Activated T-cell treated with anti-CD3 and anti-CD28 coated beads, Interleukin-2, amount 50 U/mL, for 72 hours (primary cell): ENCODE data around the gene ELF1. TPM values are rescaled to one million over a fixed set of nuclear protein-coding genes. Genes with fewer than 3 reads are reported as not detected.

ENCODE experiments used
- ATAC-seq, 2 donors: fragments of 150-1000 bp; cut with Tn5 transposase; replicated peaks in 1 of 2; 2 replicates each; pipeline ENCODE4 v1.10.0; 2021; ENCODE audit warnings: moderate library complexity in 2 of 2, mild to moderate bottlenecking in 1 of 2
- DNase-seq, 2 donors: peaks; one replicate each; pipeline ENCODE4 v3.0.0; 2021 to 2022; ENCODE audit warnings: mixed read lengths in 1 of 2
- H3K27ac Mint-ChIP-seq: one replicate; pipeline ENCODE4 v1.8.0; 2022; ENCODE audit warnings: mild to moderate bottlenecking, moderate library complexity, mixed read lengths
- H3K27me3 Mint-ChIP-seq: one replicate; pipeline ENCODE4 v1.8.0; 2022; ENCODE audit warnings: low read depth, mixed read lengths
- H3K36me3 Mint-ChIP-seq, 2 donors: one replicate each; pipeline ENCODE4 v1.8.0; 2022; ENCODE audit warnings: mixed read lengths in 2 of 2, mild to moderate bottlenecking in 1 of 2; ENCODE audit not compliant: insufficient read depth in 2 of 2
- H3K4me1 Mint-ChIP-seq: one replicate; pipeline ENCODE4 v1.8.0; 2022; ENCODE audit warnings: low read depth, mixed read lengths
- H3K4me3 Mint-ChIP-seq, 2 donors: one replicate each; pipeline ENCODE4 v1.8.0; 2022; ENCODE audit warnings: mild to moderate bottlenecking in 2 of 2, mixed read lengths in 2 of 2, moderate library complexity in 2 of 2
- H3K9me3 Mint-ChIP-seq, 2 donors: one replicate each; pipeline ENCODE4 v1.8.0; 2022; ENCODE audit warnings: mixed read lengths in 2 of 2
- total RNA-seq, 2 donors: library from RNA; stranded (reverse); gene quantifications; one replicate each; pipeline ENCODE4 v1.2.3, GENCODE V29; 2022

The ELF1 gene
- total RNA-seq, 2 donors from 2014 or later = 106 to 117 TPM

DNA sequence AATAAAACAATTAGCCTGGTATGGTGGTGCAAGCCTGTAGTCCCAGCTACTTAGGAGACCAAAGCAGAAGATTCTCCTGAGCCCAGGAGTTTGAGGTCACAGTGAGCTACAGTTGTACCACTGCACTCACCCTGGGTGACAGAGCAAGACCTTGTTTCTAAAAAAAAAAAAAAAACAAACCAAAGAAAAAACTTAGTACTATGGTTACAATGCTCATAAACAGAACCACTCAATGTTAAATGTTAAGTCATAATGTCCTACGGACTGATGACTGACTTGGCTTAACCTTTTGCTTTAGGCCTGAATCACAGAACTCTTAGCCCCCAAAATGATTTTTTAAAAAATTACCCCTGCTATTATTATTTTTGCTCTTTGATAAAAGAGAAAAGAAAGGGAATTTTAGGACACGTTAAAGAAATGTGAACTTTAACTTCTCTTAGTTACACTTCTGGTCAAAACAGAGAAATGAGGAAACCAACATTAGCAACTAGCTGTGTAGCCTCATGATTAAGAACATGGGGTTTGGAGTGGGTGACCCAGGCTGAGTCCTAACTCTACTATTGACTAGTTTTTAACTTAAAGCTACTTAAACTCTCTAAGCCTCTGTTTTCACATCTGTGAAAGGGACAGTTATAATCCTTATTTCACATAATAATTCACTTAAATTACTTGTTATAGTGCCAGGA, 13.7 kb upstream of the ELF1 start:
- peak; percentile 73 to 87 for ATAC-seq
- H3K36me3 Mint-ChIP-seq = no peaks in the 10 kb centered on the region
- peak overlapping the region; percentile 46 for H3K27ac Mint-ChIP-seq
- H3K9me3 Mint-ChIP-seq = no peaks in the 10 kb centered on the region
- H3K4me1 Mint-ChIP-seq = peaks cover 39% of the 10 kb centered on the region
- no peak for DNase-seq
- no peak overlapping the region for H3K4me3 Mint-ChIP-seq
- H3K27me3 Mint-ChIP-seq = no peaks in the 10 kb centered on the region

DNA sequence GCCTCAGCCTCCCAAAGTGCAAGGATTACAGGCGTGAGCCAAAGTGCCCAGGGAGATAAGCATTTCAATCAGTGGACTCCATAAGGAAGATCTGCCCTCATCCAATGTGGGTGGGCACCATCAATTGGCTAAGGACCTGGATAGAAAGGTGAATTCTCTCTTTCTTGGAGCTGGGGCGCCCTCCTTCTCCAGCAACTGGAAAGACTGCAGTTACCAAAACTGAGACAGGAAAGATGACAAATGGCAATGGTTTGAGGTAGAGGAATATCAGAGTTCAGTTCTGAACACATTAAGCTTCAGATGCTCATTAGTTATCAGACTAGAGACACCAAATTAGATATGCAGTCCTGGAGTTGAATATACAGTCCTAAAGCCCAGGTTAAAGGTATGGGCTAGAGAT, 10.5 kb upstream of the ELF1 start:
- DNase-seq (no peak), ATAC-seq (peak; percentile 38 to 40)
- H3K27ac Mint-ChIP-seq = no peak overlapping the region
- H3K36me3 Mint-ChIP-seq = no peaks in the 10 kb centered on the region
- H3K4me3 Mint-ChIP-seq = no peak overlapping the region
- H3K4me1 Mint-ChIP-seq = peaks cover 40% of the 10 kb centered on the region
- no peaks in the 10 kb centered on the region for H3K27me3 Mint-ChIP-seq
- no peaks in the 10 kb centered on the region for H3K9me3 Mint-ChIP-seq

DNA sequence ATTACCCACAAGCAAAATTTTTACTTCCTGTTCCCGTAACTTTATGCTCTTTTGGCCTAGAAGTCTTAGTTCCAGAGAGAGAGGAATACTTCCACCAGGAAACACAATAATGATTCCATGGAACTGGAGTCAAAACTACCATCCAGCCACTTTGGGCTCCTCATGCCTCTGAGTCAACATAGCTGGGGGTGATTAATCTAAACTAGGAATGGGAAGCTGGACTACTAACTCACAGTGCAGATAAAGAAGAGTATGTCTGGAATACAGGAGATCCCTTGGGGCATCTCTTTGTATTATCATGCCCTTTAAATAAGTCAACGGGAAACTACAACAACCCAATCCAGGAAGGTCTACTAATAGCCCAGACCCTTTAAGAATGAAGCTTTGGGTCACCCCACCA, 8.9 kb upstream of the ELF1 start:
- Mint-ChIP-seq H3K4me1 (peaks cover 31% of the 10 kb centered on the region), H3K27ac (no peak overlapping the region), H3K27me3 (no peaks in the 10 kb centered on the region), H3K9me3 (no peaks in the 10 kb centered on the region), H3K36me3 (no peaks in the 10 kb centered on the region), H3K4me3 (no peak overlapping the region)
- DNase-seq (no peak), ATAC-seq (no peak)

DNA sequence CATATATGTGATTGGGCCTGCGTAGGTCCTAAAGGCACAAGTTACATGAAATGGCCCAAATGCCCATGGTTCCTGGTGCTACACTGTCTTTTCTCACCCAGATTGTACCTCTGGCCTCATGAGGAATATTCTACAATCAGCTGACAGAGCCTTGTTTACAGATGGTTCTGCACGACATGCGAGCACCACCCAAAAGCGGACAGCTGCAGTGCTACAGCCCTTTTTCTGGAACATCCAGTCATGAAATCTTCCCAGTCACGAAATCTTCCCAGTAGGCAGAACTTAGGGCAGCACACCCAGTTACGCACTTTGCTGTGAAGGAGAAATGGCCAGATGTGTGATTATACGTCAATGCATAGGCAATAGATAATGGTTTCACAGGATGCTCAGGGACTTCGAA, 7.7 kb upstream of the ELF1 start:
- Mint-ChIP-seq H3K27me3 (no peaks in the 10 kb centered on the region), H3K4me3 (no peak overlapping the region)
- ATAC-seq = no peak

DNA sequence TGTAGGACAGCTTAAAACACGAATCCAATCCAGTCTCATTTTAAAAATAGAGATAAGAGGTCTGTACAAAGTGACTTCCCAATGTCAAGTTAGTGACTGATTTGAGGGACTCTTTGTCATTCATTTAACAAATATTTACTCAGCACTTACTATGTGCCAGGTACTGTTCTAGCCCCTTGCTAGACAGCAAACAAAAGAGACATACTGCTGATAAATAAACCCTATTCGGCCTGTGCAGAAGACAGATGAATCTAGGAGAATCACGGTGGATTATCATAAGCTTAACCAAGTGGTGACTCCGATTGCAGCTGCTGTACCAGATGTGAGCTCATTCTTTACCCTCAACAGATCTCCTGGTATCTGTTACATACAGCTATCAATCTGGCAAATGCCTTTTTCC, 6.4 kb upstream of the ELF1 start:
- Mint-ChIP-seq H3K4me1 (peaks cover 25% of the 10 kb centered on the region), H3K27me3 (no peaks in the 10 kb centered on the region), H3K9me3 (no peaks in the 10 kb centered on the region), H3K27ac (peak overlapping the region; percentile 25), H3K4me3 (no peak overlapping the region), H3K36me3 (no peaks in the 10 kb centered on the region)
- DNase-seq (no peak), ATAC-seq (no peak)

More for the DNA sequence above, 7.7 kb upstream of the ELF1 start:
- no peaks in the 10 kb centered on the region for H3K9me3 Mint-ChIP-seq
- H3K4me1 Mint-ChIP-seq = peaks cover 26% of the 10 kb centered on the region
- no peak overlapping the region for H3K27ac Mint-ChIP-seq
- H3K36me3 Mint-ChIP-seq = no peaks in the 10 kb centered on the region
- DNase-seq = no peak

DNA sequence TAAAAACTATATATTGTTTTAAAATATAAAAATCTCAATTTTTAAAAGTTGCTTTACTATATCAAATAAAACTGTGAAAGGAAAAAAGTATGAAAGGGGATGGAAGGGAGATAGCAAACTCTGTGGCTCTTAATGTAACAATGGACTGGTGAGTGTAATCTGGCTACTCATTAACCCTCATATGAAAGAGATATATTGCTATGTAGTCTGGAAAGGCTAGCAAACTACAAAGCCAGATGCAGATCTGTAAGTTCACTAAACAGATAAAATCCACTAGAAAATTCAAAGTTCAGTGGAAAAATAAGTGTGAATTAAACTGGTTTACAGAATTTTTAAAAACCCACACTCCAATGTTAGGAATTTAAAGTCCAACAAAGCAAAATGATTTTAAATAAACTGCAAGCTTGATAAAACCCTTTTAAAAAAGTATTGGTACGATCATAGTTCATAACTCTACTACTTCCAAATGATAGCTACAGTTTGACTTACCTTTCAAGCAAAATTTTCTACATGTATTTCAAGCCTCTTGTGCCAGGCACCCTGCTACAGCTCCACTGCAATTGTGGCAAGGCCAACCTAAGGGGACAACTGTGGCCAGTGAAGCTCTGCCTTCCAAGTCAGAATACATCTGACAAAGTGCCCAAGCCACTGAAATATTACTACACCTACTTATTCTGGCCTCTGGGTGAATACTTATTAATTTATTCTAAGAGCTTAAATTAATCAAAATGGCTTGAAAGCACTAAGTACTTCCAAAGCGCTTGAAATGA, 647 bp upstream of the ELF1 start:
- Mint-ChIP-seq H3K27ac (no peak overlapping the region), H3K27me3 (no peaks in the 10 kb centered on the region), H3K4me3 (no peak overlapping the region), H3K36me3 (peaks cover 3 to 13% of the 10 kb centered on the region in 2 donors), H3K4me1 (peaks cover 41% of the 10 kb centered on the region), H3K9me3 (no peaks in the 10 kb centered on the region)
- DNase-seq (no peak), ATAC-seq (no peak)

DNA sequence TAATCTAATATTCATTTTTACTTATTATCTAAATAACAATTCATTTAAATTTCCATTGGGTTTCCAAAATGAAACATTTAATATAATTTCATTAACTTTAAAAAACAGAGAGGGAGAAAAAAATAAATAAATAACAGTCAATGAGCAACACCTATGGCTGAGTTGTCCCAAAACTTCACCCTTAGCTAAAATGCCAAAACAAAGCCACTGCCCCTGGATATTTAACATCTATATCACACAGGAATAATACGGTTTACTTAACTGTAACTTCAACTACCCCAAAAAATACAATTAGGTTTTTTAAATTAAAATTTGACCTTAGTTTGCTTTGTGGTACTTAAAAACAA, 541 bp downstream of the ELF1 start:
- no peaks in the 10 kb centered on the region for H3K27me3 Mint-ChIP-seq

DNA sequence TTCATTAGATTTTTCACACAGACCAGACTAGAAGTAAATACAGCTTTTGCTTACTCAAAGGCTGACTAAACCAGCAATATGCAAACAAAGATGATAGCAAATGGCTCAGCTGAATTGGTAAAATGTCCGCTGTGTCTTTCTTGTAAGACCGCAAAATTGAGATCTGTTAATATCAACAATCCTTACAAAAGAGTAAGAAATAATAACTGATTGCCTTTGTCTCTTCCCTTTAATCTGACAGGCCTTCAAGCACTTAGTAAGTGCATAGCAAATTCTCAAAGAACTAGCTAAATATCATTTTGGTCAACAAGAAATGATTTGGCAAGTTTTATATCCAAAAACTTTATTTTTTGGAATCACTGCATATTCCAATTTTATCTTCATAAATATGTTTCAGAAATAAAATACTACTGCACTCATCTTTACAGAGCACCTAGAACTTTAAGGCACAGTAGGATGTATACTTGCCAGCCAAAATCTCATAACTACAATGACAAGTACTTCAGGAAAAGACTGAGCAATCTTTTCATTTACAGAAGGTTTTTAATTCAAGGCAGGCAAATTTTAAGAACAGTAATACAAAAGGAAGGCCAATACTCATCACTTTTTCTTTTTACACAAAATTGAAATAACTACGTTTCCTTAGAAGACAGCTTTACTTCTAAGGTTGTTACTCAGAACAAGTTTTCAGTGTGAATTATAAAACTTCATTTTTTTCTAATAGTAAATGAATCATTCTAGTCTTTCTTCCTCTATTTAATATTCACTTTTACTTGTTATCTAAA, 1.1 kb downstream of the ELF1 start:
- Mint-ChIP-seq H3K4me1 (peaks cover 51% of the 10 kb centered on the region), H3K4me3 (peak overlapping the region; percentile 85 to 99)
- peak in 1 of 2 donors; percentile 40 for ATAC-seq

More for the DNA sequence above, 541 bp downstream of the ELF1 start:
- peaks cover 46% of the 10 kb centered on the region for H3K4me1 Mint-ChIP-seq
- H3K4me3 Mint-ChIP-seq = peak overlapping the region; percentile 85 to 92
- no peaks in the 10 kb centered on the region for H3K9me3 Mint-ChIP-seq
- DNase-seq (no peak), ATAC-seq (no peak)
- H3K27ac Mint-ChIP-seq = peak overlapping the region; percentile 95
- H3K36me3 Mint-ChIP-seq = peaks cover 3 to 16% of the 10 kb centered on the region in 2 donors

DNA sequence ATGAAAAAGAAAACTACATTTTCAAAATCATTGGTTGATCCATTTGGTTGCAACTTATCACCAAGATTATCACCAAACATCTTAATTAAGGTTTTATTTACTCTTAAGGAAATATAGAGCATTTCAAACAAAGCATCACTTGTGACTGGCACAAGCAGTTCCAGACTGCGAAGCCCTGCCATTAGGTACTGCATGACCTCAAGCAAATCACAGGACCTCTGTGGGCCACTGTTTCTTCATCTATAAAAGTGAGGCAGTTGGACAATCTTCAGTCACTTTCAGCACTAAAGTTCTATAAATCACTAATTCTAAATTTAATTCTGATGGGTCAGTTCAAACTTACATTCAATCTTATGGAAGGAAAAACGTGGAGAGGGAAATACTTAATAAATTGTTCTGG, 2.0 kb downstream of the ELF1 start:
- Mint-ChIP-seq H3K4me1 (peaks cover 57% of the 10 kb centered on the region), H3K27ac (peak overlapping the region; percentile 99), H3K27me3 (no peaks in the 10 kb centered on the region), H3K9me3 (no peaks in the 10 kb centered on the region), H3K36me3 (peaks cover 6 to 24% of the 10 kb centered on the region in 2 donors), H3K4me3 (peak overlapping the region; percentile 85 to 99)
- DNase-seq (peak; percentile 23 to 33), ATAC-seq (peak; percentile 38 to 42)

More for the DNA sequence above, 1.1 kb downstream of the ELF1 start:
- peak overlapping the region; percentile 99 for H3K27ac Mint-ChIP-seq
- H3K9me3 Mint-ChIP-seq = no peaks in the 10 kb centered on the region
- no peaks in the 10 kb centered on the region for H3K27me3 Mint-ChIP-seq
- H3K36me3 Mint-ChIP-seq = peaks cover 6 to 19% of the 10 kb centered on the region in 2 donors
- DNase-seq = no peak

DNA sequence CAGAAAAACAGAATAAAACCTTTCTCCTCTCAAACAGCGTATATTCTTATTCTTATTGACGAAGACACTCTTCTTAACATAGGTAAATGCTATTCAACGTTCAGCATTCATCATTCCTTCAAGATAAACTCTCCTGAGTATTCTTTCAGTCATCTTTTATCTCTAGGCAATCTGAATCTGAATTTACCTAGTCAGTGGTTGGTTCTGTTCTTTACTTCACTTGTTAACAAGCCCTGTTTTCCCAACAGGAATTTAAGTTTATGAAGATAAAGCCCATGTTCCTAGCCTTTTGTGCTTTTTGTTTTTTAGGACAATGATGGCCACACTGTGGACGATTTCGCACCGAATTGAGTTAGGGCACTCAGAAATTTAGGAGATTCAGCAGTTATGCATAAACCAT, 3.2 kb downstream of the ELF1 start:
- peak overlapping the region; percentile 85 to 99 for H3K4me3 Mint-ChIP-seq
- ATAC-seq (no peak), DNase-seq (no peak)
- H3K9me3 Mint-ChIP-seq = no peaks in the 10 kb centered on the region
- no peaks in the 10 kb centered on the region for H3K27me3 Mint-ChIP-seq
- peak overlapping the region; percentile 98 for H3K27ac Mint-ChIP-seq
- peaks cover 6 to 24% of the 10 kb centered on the region in 2 donors for H3K36me3 Mint-ChIP-seq
- peaks cover 64% of the 10 kb centered on the region for H3K4me1 Mint-ChIP-seq

DNA sequence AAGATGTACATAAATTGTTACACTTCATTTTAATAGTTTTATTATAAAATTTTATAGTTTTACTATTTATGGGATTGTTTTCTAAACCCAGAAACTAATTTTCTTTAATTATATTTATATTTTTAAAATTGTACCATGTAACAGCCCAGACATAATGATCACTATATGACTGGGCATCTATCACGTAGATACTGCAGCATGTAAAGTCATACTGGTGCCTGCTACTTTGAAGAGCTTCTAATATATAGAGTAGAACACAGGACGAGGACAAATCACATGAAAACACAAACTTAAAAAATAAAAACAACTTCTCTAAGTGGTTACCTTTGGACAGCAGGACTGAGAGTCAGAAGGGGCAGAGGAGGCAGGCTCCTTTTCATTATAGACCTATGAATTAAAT, 5.3 kb downstream of the ELF1 start:
- peak; percentile 84 to 86 for ATAC-seq
- H3K9me3 Mint-ChIP-seq = no peaks in the 10 kb centered on the region
- H3K4me1 Mint-ChIP-seq = peaks cover 67% of the 10 kb centered on the region
- H3K27ac Mint-ChIP-seq = peak overlapping the region; percentile 98
- H3K36me3 Mint-ChIP-seq = peaks cover 6 to 21% of the 10 kb centered on the region in 2 donors
- H3K27me3 Mint-ChIP-seq = no peaks in the 10 kb centered on the region
- DNase-seq = no peak
- peak overlapping the region; percentile 85 to 99 for H3K4me3 Mint-ChIP-seq

DNA sequence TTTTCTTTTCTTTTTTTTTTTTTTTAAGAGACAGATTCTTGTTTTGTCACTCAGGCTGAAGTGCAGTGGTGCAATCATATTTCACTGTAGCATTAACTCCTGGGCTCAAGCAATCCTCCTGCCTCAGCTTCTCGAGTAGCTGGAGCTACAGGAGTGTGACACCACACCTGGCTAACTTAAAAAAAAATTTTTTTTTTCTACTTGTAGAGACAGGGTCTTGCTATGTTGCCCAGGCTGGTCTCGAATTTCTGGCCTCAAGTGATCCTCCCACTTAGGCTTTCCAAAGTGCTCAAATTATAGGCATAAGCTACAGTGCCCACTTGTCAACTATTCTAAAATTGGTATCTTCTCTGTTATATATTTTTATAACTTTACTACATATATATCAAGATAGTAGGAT, 6.6 kb downstream of the ELF1 start:
- DNase-seq (no peak), ATAC-seq (no peak)
- no peaks in the 10 kb centered on the region for H3K9me3 Mint-ChIP-seq
- peak overlapping the region; percentile 89 for H3K27ac Mint-ChIP-seq
- H3K27me3 Mint-ChIP-seq = no peaks in the 10 kb centered on the region
- H3K36me3 Mint-ChIP-seq = peaks cover 6 to 14% of the 10 kb centered on the region in 2 donors
- H3K4me1 Mint-ChIP-seq = peaks cover 79% of the 10 kb centered on the region
- H3K4me3 Mint-ChIP-seq = no peak overlapping the region

DNA sequence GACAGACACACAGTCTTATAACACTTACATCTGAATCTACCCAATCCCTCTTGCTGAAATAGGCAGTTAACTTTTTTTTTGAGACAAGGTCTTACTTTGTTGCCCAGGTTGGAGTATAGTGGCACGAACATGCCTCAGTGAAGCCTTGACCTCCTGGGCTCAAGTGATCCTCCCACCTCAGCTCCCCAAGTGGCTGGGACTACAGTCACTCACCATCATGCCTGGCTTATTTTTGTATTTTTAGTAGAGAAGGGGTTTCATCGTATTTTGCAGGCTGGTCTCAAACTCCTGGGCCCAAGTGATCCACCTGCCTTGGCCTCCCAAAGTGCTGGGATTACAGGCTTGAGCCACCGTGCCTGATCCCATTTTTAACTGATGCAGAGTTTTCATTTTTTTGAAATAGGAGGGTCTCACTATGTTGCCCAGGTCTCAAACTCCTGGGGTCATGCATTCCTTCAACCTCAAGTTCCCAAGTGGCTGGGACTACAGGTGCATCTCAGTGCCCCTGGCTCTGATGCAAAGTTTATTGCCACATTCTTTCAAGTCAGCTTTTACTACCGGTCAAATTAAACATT, 7.6 kb downstream of the ELF1 start:
- no peak for DNase-seq
- Mint-ChIP-seq H3K9me3 (no peaks in the 10 kb centered on the region), H3K27me3 (no peaks in the 10 kb centered on the region), H3K36me3 (peaks cover 6 to 11% of the 10 kb centered on the region in 2 donors), H3K4me3 (peak overlapping the region; percentile 34 to 39), H3K27ac (peak overlapping the region; percentile 38), H3K4me1 (peaks cover 83% of the 10 kb centered on the region)
- ATAC-seq = no peak
